ENCODE measurements around the gene RHBDF2. TPM values are rescaled to one million over a fixed set of nuclear protein-coding genes. Genes with fewer than 3 reads are reported as not detected.

The RHBDF2 gene
- total RNA-seq, 1 donor from 2014 or later, result 0.79 TPM

GRCh38 chr17:76495663-76496400, 5.4 kb downstream of the RHBDF2 start:
- H3K27ac Mint-ChIP-seq, result peak overlapping the region; percentile 21

DNA sequence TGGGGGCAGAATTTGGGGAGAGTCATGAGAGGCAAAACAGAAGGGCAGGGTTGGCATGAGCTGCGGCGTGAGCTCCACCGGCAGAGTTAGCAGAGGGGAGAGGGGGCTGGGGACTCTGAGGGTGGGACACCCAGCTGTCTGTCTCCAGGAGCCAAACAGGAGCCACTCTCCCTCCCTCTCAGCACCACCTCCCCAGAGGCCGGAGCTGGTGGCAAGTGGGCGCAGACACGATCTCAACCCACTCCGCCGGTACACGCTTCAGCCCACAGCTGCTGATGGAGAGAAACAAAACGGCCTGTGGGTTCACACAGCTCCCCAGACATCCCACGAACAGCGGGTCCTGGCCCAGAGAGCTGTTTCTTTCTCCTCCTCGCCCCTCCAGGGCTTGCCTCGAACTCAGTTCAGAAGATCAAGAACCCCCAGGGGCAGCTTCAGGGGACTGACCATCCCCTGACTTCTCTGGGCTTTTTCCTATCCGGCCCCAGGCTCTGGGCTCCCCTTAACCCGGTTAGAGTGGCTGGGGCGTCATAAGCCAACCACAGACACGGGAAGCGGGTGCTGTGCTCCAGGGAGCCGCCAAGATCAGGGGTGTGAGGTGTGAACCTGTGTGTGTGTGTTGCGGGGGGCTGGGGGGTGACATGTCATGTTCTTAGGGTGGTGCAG, 7.6 kb downstream of the RHBDF2 start:
- peak overlapping the region; percentile 4 for H3K9ac ChIP-seq
- Mint-ChIP-seq H3K27ac (no peak overlapping the region), H3K9me3 (no peaks in the 10 kb centered on the region), H3K27me3 (ENCODE audit: insufficient read depth, low read depth) (peaks cover 13% of the 10 kb centered on the region), H3K36me3 (no peaks in the 10 kb centered on the region), H3K4me1 (peaks cover 24% of the 10 kb centered on the region), H3K4me3 (no peak overlapping the region)
- no peaks in the 10 kb centered on the region for H3K79me2 ChIP-seq (ENCODE audit: low read depth)
- H3K4me3 ChIP-seq, result no peak overlapping the region
- peaks cover 21% of the 10 kb centered on the region for H3K4me1 ChIP-seq
- H3K27me3 ChIP-seq, result no peaks in the 10 kb centered on the region
- DNase-seq (ENCODE audit: low spot score), result no peak
- no peaks in the 10 kb centered on the region for H3F3A ChIP-seq (ENCODE audit: low read depth)
- no peak overlapping the region for H3K4me2 ChIP-seq
- no peak overlapping the region for H3K27ac ChIP-seq
- H2AFZ ChIP-seq (replicated peaks), result no peak overlapping the region
- TF ChIP-seq, protein P1, sequence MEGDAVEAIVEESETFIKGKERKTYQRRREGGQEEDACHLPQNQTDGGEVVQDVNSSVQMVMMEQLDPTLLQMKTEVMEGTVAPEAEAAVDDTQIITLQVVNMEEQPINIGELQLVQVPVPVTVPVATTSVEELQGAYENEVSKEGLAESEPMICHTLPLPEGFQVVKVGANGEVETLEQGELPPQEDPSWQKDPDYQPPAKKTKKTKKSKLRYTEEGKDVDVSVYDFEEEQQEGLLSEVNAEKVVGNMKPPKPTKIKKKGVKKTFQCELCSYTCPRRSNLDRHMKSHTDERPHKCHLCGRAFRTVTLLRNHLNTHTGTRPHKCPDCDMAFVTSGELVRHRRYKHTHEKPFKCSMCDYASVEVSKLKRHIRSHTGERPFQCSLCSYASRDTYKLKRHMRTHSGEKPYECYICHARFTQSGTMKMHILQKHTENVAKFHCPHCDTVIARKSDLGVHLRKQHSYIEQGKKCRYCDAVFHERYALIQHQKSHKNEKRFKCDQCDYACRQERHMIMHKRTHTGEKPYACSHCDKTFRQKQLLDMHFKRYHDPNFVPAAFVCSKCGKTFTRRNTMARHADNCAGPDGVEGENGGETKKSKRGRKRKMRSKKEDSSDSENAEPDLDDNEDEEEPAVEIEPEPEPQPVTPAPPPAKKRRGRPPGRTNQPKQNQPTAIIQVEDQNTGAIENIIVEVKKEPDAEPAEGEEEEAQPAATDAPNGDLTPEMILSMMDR (IDR thresholded peaks at IDR 0.05), result no peak
- TF ChIP-seq EZH2 (IDR thresholded peaks at IDR 0.05) (no peak), EZH2phosphoT487 (IDR thresholded peaks at IDR 0.05) (no peak)
- H4K20me1 ChIP-seq (ENCODE audit: low read depth), result peaks cover 5% of the 10 kb centered on the region
- H3K9me3 ChIP-seq (ENCODE audit: low read depth), result no peaks in the 10 kb centered on the region
- H3K36me3 ChIP-seq, result no peaks in the 10 kb centered on the region

More at GRCh38 chr17:76495663-76496400, 5.4 kb downstream of the RHBDF2 start:
- H3K9me3 ChIP-seq (ENCODE audit: low read depth), result no peaks in the 10 kb centered on the region
- peaks cover 25% of the 10 kb centered on the region for H3K27me3 Mint-ChIP-seq (ENCODE audit: insufficient read depth, low read depth)
- H3K27me3 ChIP-seq, result peaks cover 12% of the 10 kb centered on the region
- no peaks in the 10 kb centered on the region for H3K36me3 ChIP-seq
- no peak overlapping the region for H3K4me3 Mint-ChIP-seq
- H2AFZ ChIP-seq (replicated peaks), result no peak overlapping the region
- no peak for DNase-seq (ENCODE audit: low spot score)
- peaks cover 36% of the 10 kb centered on the region for H3K4me1 ChIP-seq
- no peak overlapping the region for H3K4me2 ChIP-seq
- H3K79me2 ChIP-seq (ENCODE audit: low read depth), result no peaks in the 10 kb centered on the region
- no peaks in the 10 kb centered on the region for H3K36me3 Mint-ChIP-seq
- H4K20me1 ChIP-seq (ENCODE audit: low read depth), result peaks cover 14% of the 10 kb centered on the region
- H3K9me3 Mint-ChIP-seq, result no peaks in the 10 kb centered on the region
- TF ChIP-seq, protein P1 (IDR thresholded peaks at IDR 0.05), result no peak
- H3F3A ChIP-seq (ENCODE audit: low read depth), result no peaks in the 10 kb centered on the region
- no peak overlapping the region for H3K4me3 ChIP-seq
- no peak overlapping the region for H3K9ac ChIP-seq
- peaks cover 34% of the 10 kb centered on the region for H3K4me1 Mint-ChIP-seq
- H3K27ac ChIP-seq, result no peak overlapping the region

- TF ChIP-seq EZH2phosphoT487 (IDR thresholded peaks at IDR 0.05), result no peak
- TF ChIP-seq, protein P1 (IDR thresholded peaks at IDR 0.05), result no peak
- TF ChIP-seq EZH2 (IDR thresholded peaks at IDR 0.05), result no peak
- Histone ChIP-seq H3K27ac (no peak overlapping the region), H2AFZ (replicated peaks) (no peak overlapping the region), H4K20me1 (ENCODE audit: low read depth) (peaks cover 5% of the 10 kb centered on the region), H3K9ac (peak overlapping the region; percentile 4), H3K4me3 (no peak overlapping the region), H3K4me2 (peak overlapping the region; percentile 3), H3K4me1 (peaks cover 18% of the 10 kb centered on the region), H3K36me3 (no peaks in the 10 kb centered on the region), H3K79me2 (ENCODE audit: low read depth) (no peaks in the 10 kb centered on the region), H3K27me3 (no peaks in the 10 kb centered on the region), H3K9me3 (ENCODE audit: low read depth) (no peaks in the 10 kb centered on the region), H3F3A (ENCODE audit: low read depth) (no peaks in the 10 kb centered on the region)
- no peaks in the 10 kb centered on the region for H3K9me3 Mint-ChIP-seq
- H3K27me3 Mint-ChIP-seq (ENCODE audit: insufficient read depth, low read depth), result peaks cover 13% of the 10 kb centered on the region
- peaks cover 18% of the 10 kb centered on the region for H3K4me1 Mint-ChIP-seq
- peak overlapping the region; percentile 3 for H3K4me3 Mint-ChIP-seq
- H3K36me3 Mint-ChIP-seq, result no peaks in the 10 kb centered on the region
- peak overlapping the region; percentile 83 for H3K27ac Mint-ChIP-seq
- no peak for DNase-seq (ENCODE audit: low spot score)
These were observed 8.2 kb downstream of the RHBDF2 start for GRCh38 chr17:76492989-76493501.

All from neural progenitor cell (in vitro differentiated cells).